Esophagus muscularis mucosa (tissue), 3 donors: ENCODE measurements around the gene PPIG.
"Not testable (repeated sequence)": the region's sequence is repeated elsewhere in the genome, so short reads cannot be mapped to it uniquely, and the experiment has no call there.

ENCODE experiments used
- POLR2A ChIP-seq: fragments of 450-650 bp; IDR thresholded peaks from one replicate; pipeline ENCODE4 v1.6.1; 2017; ENCODE audit warnings: antibody characterized with exemption, moderate library complexity, mild to moderate bottlenecking, low read depth
- TF ChIP-seq, protein P1 (sequence below), 3 experiments: fragments of 200-600 bp in 2 of 3; fragments of 450-650 bp in 1 of 3; sonication (generic) in 2 of 3; IDR thresholded peaks; one replicate each; pipeline ENCODE4 v1.5.1; 2017 to 2019; ENCODE audit warnings: antibody characterized with exemption in 3 of 3, mild to moderate bottlenecking in 2 of 3, moderate library complexity in 1 of 3

DNA sequence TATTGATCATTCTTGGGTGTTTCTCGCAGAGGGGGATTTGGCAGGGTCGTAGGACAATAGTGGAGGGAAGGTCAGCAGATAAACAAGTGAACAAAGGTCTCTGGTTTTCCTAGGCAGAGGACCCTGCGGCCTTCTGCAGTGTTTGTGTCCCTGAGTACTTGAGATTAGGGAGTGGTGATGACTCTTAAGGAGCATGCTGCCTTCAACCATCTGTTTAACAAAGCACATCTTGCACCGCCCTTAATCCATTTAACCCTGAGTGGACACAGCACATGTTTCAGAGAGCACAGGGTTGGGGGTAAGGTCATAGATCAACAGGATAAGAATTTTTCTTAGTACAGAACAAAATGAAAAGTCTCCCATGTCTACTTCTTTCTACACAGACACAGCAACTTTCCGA is 9.6 kb upstream of the PPIG start:
- not testable (repeated sequence) for TF ChIP-seq POLR2A
- TF ChIP-seq, protein P1, sequence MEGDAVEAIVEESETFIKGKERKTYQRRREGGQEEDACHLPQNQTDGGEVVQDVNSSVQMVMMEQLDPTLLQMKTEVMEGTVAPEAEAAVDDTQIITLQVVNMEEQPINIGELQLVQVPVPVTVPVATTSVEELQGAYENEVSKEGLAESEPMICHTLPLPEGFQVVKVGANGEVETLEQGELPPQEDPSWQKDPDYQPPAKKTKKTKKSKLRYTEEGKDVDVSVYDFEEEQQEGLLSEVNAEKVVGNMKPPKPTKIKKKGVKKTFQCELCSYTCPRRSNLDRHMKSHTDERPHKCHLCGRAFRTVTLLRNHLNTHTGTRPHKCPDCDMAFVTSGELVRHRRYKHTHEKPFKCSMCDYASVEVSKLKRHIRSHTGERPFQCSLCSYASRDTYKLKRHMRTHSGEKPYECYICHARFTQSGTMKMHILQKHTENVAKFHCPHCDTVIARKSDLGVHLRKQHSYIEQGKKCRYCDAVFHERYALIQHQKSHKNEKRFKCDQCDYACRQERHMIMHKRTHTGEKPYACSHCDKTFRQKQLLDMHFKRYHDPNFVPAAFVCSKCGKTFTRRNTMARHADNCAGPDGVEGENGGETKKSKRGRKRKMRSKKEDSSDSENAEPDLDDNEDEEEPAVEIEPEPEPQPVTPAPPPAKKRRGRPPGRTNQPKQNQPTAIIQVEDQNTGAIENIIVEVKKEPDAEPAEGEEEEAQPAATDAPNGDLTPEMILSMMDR (IDR thresholded peaks at IDR 0.05) = not testable (repeated sequence)
